ENCODE results near the gene PRSS22.

DNA sequence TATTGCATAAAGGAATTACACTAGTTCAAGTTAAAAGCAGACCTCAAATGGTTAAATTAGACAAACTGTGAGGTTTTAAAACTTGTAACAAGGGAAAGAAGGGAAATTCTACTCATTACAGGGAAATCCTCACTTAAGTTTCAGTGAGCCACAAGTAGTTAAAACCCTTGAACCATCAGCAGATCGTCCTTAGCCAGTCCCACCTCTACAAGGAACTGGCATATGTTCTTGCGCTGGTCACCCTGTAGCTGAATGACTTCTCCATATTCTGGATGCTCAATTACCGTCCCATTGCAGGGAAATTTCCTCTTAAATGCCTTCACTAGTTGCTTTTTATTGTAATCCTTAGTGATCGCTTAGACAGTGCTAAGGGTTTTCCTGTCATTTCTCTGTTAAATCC is 35.5 kb downstream of the PRSS22 start:
- TF ChIP-seq CTCF (IDR thresholded peaks at IDR 0.05; ENCODE audit: insufficient read depth, low read length, poor library complexity, severe bottlenecking) (no peak), EZH2phosphoT487 (conservative IDR thresholded peaks at IDR 0.05; ENCODE audit: low read length) (no peak)

Data from SU-DHL-6 (cell line).